ENCODE data around the gene MRPL18. TPM values are rescaled to one million over a fixed set of nuclear protein-coding genes. Genes with fewer than 3 reads are reported as not detected.

MRPL18 gene
- polyA plus RNA-seq, 3 donors = 28.5 to 88.2 (median 74.1) TPM

DNA sequence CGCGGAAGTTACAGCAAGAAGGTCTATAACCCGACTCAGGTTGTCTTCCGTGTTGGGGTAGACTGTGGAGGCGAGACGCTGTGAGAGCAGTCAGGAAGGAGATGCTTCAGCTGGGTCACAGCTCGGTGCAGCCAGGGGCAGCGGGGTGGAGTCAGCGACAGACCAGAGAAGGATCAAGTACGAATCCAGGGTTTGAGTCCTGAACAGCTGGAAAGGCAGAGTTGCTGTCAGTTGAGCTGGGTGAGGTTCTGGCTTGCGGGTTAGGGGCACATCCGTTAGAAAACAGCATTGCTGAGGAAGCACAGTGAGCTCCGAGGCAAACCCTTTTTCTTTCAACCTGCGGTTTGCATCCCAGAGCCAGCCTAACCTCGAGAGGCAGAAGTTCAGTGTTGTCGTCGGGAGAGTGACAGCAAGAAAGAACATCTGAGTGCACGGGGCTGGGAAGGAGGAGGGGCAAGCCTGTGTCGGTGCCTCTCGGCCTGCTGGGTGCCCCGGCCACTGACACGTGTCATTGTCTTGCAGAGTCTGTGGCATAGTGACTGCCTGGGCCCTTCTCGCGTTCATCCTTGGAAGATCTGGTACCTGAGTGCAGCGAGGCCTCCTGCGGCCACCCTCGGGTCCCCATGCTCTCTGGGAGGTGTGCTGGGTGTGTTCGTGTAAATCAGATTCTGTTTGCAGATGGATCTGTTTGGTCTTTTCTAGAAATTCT is 29.8 kb downstream of the MRPL18 start:
- Mint-ChIP-seq H3K27ac (peak overlapping the region in 6 of 7 donors; percentile 14 to 80 (median 55)), H3K4me1 (peaks cover 24% of the 10 kb centered on the region), H3K4me3 (peak overlapping the region; percentile 66 to 86), H3K36me3 (no peaks in the 10 kb centered on the region), H3K9me3 (peaks cover 0 to 5% (median 2%) of the 10 kb centered on the region in 7 donors), H3K27me3 (ENCODE audit: low read depth in 3 of 3) (peaks cover 6 to 11% (median 9%) of the 10 kb centered on the region in 3 donors)
- no peaks in the 10 kb centered on the region for H3K9me3 ChIP-seq (replicated peaks in 1 of 2; ENCODE audit: control insufficient read depth in 1 of 2, insufficient read depth in 1 of 2, low read length in 2 of 2)
- peaks cover 23 to 24% of the 10 kb centered on the region in 2 donors for H3K4me1 ChIP-seq (ENCODE audit: control insufficient read depth in 1 of 2, insufficient read depth in 2 of 2, low read length in 2 of 2)
- WGBS (ENCODE audit: insufficient coverage) = 27% methylated on average over 27 of the region's 28 CpGs
- H3K9ac ChIP-seq (ENCODE audit: insufficient read depth, low read length, poor library complexity, severe bottlenecking) = peak overlapping the region; percentile 24
- intact Hi-C loops (cut with micrococcal nuclease) = no loop called here
- no peaks in the 10 kb centered on the region for H3K27me3 ChIP-seq (ENCODE audit: control insufficient read depth in 2 of 2, insufficient read depth in 2 of 2, low read length in 2 of 2)
- H3K36me3 ChIP-seq (replicated peaks in 1 of 2; ENCODE audit: control insufficient read depth in 1 of 2, insufficient read depth in 2 of 2, low read length in 2 of 2) = no peaks in the 10 kb centered on the region
- H2AFZ ChIP-seq (ENCODE audit: insufficient read depth, low read depth, low read length, poor library complexity, severe bottlenecking) = peak overlapping the region; percentile 72
- peak overlapping the region in 1 of 2 donors; percentile 26 for H3K27ac ChIP-seq (ENCODE audit: low read depth in 1 of 2, low read length in 2 of 2)
- peak; percentile 16 to 30 (median 22) for DNase-seq
- H3K4me2 ChIP-seq (replicated peaks; ENCODE audit: extremely low read depth, low read length, poor library complexity, severe bottlenecking) = peak overlapping the region; percentile 65
- H4K20me1 ChIP-seq (ENCODE audit: insufficient read depth, low read length) = no peaks in the 10 kb centered on the region
- H3K79me2 ChIP-seq (ENCODE audit: insufficient read depth, low read length) = no peaks in the 10 kb centered on the region
- TF ChIP-seq CTCF (IDR thresholded peaks at IDR 0.05) = no peak
- H3K4me3 ChIP-seq (replicated peaks in 1 of 3; ENCODE audit: low read depth in 2 of 3, low read length in 3 of 3) = peak overlapping the region; percentile 0 to 59 (median 17)

- Histone ChIP-seq H3K9ac (ENCODE audit: insufficient read depth, low read length, poor library complexity, severe bottlenecking) (peak overlapping the region; percentile 24), H2AFZ (ENCODE audit: insufficient read depth, low read depth, low read length, poor library complexity, severe bottlenecking) (peak overlapping the region; percentile 72), H4K20me1 (ENCODE audit: insufficient read depth, low read length) (no peaks in the 10 kb centered on the region), H3K27me3 (ENCODE audit: control insufficient read depth in 2 of 2, insufficient read depth in 2 of 2, low read length in 2 of 2) (no peaks in the 10 kb centered on the region), H3K79me2 (ENCODE audit: insufficient read depth, low read length) (no peaks in the 10 kb centered on the region), H3K4me3 (replicated peaks in 1 of 3; ENCODE audit: low read depth in 2 of 3, low read length in 3 of 3) (peak overlapping the region in 2 of 3 experiments; percentile 8 to 59), H3K36me3 (replicated peaks in 1 of 2; ENCODE audit: control insufficient read depth in 1 of 2, insufficient read depth in 2 of 2, low read length in 2 of 2) (no peaks in the 10 kb centered on the region), H3K4me2 (replicated peaks; ENCODE audit: extremely low read depth, low read length, poor library complexity, severe bottlenecking) (peak overlapping the region; percentile 65), H3K27ac (ENCODE audit: low read depth in 1 of 2, low read length in 2 of 2) (no peak overlapping the region), H3K9me3 (replicated peaks in 1 of 2; ENCODE audit: control insufficient read depth in 1 of 2, insufficient read depth in 1 of 2, low read length in 2 of 2) (no peaks in the 10 kb centered on the region), H3K4me1 (ENCODE audit: control insufficient read depth in 1 of 2, insufficient read depth in 2 of 2, low read length in 2 of 2) (peaks cover 23 to 24% of the 10 kb centered on the region in 2 donors)
- WGBS (ENCODE audit: insufficient coverage) = 11% methylated on average over 6 of the region's 11 CpGs
- peaks cover 0 to 5% (median 2%) of the 10 kb centered on the region in 7 donors for H3K9me3 Mint-ChIP-seq
- peaks cover 24% of the 10 kb centered on the region for H3K4me1 Mint-ChIP-seq
- TF ChIP-seq CTCF (IDR thresholded peaks at IDR 0.05) = no peak
- H3K4me3 Mint-ChIP-seq = peak overlapping the region; percentile 66 to 86
- intact Hi-C loops (cut with micrococcal nuclease) = no loop called here
- no peaks in the 10 kb centered on the region for H3K36me3 Mint-ChIP-seq
- peaks cover 6 to 11% (median 9%) of the 10 kb centered on the region in 3 donors for H3K27me3 Mint-ChIP-seq (ENCODE audit: low read depth in 3 of 3)
- H3K27ac Mint-ChIP-seq = peak overlapping the region in 1 of 7 donors; percentile 26
- DNase-seq = no peak
Observed at GRCh38 chr6:159821122-159821521, 30.9 kb downstream of the MRPL18 start.

Data from CD14-positive monocyte (primary cell).